NCI-H1048 (cell line): ENCODE data around the gene OSBPL6.
A peak's percentile ranks its signal among the peaks of the same experiment; 100 is the strongest.
"Not testable (repeated sequence)": the region's sequence is repeated elsewhere in the genome, so short reads cannot be mapped to it uniquely, and the experiment has no call there.

Experiments used
- DNase-seq: peaks from one replicate; lab custom pipeline; 2025; lab: John Stamatoyannopoulos, UW

OSBPL6 gene

DNA sequence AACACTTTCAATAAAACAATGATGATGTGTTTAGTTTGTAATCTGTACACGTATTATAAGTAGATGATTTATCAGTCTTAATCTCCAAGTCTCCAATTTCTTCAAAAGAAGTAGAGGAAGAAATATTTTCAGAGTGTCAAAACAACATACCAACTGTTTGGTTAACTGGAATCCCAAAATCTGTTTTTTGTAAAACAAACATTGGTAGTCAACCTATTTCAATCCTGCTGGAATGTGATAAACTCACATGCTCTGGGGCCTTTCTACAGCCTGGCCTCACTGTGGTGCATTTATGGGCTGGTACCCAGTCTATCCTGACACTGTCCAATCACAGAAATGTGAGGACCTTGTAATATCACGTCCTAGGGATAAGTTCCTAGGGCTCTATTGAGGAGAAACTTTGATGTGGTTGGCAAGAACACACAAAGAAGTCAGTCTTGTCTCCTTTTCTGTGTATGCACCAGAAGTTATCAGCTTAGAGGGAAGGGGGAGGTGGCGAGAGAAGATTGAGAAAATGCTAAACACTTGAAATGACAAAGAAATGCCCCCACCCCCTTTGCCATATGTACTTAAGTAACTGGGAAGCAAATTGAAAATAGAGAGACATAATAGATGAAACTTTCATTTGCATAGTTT is 209.5 kb downstream of the OSBPL6 start:
- no peak for DNase-seq

DNA sequence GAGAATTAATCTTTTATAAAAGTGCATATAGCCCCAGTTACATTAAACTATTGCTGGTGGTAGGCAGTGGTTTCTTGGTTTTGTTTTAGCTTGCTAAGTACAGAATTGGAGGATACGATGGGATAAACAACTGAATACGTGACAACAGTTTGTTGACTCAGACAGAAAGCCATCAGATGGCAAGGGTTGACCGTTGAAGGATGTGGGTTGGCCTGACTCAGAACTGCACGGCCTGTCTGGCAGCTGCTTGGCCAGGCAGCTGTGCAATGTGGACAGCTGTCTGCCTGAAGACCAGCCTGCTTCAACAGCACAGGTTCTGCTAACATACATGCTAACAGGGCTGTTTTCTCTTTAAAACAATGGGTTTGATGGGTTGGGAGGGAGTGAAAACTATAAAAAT is 210.1 kb downstream of the OSBPL6 start:
- no peak for DNase-seq

DNA sequence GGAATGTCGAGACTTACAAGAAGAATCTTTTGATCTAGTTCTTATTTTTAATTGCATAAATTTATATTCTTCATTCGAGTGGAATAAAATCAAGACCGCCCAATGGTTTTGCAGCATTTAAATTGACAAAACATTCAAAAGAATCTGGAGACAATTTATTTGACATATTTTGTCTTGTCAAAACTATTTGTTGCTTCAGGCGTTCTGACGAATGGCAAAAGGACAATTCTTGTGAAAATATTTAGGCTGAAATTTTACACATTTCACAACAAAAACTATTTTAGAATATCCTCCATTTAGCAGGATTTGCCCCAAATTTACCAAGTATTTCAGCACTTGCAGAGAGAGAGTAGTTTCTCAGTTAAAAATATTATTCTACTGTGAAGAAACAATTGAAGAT is 214.9 kb downstream of the OSBPL6 start:
- DNase-seq: no peak

DNA sequence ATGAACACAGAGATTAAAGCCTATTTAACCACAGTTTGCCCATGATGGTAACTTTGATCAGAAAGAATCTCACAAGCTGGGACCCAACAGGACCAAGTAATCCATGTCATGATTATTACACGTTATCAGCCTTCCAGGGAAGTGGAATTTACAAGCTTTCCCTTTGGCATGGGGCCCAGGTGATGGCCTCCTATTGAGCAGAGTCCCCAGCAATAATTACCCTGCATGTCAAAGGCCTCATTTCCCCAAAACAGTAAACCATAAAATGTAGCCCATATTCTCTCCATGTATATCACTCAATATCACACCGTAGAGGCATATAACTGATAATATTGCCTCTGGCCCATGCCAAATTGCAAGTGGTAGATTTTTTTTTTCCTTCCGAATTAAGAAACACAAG is 217.7 kb downstream of the OSBPL6 start:
- no peak for DNase-seq

DNA sequence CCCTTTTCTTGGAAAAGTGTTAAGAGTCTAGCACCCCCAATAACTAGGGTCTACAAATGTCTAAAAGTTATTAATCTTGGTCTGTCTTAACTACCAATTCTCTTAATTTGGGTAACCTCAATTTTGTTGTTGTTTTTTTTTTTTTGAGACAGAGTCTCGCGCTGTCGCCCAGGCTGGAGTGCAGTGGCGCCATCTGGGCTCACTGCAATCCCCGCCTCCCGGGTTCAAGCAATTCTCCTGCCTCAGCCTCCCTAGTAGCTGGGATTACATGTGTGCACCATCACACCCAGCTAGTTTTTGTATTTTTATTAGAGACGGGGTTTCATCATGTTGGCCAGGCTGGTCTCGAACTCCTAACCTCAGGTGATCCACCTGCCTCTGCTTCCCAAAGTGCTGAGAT is 218.1 kb downstream of the OSBPL6 start:
- not testable (repeated sequence) for DNase-seq

DNA sequence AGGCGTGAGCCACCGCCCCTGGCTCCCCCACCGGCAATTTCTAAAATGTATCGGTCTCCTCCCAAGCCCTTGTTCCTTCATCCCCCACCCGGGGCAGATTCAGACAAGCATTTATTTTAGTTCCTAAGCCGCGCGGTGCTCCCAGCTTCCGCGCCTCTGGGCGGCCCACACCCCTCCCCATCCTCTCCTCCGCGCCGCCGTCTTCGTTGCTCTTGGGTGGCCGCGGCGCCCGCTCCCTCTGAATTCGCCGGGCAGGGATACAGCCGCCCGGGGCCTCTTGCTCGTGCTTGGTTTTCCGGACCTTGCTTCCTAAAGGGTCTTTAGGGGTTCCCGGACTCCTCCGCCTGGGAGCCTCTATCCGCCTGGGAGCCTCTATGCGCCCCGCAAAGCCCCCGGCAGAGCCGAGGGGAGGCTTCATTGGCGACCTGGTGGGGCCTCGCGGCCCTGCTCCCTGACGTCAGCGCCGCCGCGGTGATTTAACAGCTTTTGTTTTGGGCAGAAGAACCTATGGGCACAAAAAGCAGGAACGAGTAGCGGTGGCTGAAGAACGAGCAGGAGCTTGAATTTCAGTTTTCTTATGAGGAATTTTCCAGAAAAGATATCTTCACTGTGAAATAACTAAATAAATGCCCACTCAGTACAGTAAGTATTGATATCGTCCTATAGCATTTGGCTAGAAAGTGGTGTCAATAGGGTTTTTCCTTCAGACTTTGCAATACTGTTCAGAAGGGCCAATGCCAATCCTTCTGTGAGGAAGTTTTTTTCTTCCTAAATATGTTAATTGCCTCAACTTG is 219.4 kb downstream of the OSBPL6 start:
- peak; percentile 47 for DNase-seq

DNA sequence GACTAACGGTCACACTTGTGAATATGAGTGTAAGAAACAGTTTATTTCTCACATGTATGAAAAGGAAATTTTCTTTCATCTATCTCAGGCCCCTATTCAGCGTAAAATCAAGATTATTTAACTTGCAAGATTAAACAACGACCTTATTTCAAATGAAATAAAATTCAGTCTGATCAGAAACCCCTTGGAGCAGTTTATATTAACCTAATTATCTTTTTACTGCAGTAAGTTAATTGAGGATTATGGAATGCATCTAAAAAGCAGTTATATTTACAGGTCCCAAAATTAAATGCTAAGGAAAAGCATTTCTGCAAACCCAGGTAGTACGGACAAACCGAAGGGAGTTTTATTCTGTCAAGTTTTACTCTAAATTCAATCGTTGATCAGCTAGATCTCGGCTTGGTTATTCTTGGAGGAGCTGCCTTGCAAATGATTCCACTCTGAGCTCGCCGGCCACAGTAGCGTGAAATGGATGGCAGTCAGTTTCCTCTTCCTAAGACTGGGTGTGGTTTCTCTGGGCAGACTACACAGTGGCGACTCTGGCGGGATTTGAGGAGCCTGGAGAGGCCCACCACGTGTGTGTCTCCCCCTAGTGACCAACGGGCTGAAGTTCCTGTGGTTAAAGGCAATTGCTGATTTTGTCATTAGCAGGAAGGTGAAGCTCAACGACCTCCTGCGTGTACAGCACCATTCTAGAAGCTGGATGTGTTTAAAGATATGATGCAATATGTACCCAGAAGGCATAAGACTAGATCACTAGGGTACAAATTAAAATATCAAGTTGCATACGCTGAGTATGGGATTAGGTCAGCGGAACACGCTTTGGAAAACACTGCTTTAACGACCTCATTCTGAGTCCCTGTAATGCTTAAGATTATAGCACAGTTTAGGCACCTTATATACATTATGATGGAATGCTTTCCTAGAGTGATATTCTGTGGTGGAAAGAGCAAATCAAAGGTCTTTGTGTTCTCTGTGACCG is 220.2 kb downstream of the OSBPL6 start:
- peak; percentile 86 for DNase-seq

DNA sequence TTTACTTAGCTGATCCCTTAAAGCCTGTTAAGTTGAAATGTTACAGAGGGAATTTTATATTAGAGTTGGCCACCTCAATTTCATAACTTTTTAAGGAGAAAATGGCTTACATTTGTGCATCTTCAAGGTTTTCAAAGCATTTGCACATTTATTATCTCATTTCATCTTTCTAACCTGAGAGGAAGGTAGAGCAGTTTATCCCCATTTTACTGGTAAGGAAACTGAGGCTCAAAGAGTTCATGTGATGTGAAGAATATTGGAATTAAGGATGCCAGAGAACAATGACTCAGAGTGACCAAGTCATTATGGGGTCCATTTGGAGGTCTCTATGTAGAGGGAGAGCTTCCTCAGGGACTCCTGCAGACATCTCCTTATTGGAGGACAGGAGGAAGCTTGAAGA is 221.7 kb downstream of the OSBPL6 start:
- DNase-seq: no peak

DNA sequence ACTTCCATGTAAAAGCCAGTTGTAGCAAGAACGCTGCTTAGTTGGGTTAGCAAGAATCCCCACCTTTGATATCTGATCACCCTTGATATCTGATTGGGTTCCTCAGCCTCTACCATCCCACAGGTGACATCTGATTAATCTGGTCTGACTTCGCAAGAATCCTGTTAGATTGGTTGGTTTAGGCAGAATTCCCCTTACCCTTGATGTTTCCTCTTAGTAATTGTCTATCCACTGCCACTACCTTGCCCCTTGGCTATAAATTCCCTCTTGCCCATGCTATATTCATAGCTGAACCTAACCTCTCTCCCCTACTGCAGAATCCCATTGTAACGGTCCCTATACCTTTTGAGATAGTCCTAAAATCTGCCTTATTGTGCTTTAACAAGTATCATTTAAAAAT is 223.6 kb downstream of the OSBPL6 start:
- DNase-seq: no peak

DNA sequence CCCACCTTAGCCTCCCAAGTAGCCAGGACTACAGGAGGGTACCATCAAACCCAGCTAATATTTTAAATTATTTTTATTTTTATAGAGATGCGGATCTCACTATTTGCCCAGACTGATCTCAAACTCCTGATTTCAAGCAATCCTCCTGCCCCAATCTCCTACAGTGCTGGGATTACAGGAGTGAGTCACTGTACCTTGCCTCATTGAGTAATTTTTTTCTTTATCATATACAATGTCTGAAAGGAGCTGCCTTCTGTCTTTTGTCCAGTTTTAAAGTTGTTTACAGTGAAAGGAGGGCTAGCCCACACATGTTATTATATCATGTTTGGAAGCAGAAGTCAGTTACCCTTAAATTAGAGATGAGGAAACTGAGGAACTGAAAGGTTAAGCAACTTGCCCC is 224.1 kb downstream of the OSBPL6 start:
- DNase-seq: no peak

DNA sequence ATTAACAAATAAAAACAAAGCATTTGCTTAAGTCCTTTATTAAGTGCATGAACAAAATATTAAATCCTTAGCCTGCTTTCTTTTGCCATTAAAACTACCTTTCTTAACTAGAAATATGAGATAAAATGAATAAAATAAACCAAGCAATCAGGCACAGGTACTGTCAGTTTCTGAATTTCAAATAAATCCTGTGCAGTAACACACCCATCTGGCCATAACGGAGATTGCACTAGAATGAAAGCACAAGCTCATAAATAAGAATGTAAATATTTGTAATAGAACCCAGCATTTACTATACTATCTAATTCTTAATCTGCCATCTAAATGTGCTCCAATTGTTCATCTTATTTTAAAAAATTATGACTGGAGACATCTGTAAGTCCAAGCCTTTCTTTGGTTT is 224.8 kb downstream of the OSBPL6 start:
- no peak for DNase-seq

DNA sequence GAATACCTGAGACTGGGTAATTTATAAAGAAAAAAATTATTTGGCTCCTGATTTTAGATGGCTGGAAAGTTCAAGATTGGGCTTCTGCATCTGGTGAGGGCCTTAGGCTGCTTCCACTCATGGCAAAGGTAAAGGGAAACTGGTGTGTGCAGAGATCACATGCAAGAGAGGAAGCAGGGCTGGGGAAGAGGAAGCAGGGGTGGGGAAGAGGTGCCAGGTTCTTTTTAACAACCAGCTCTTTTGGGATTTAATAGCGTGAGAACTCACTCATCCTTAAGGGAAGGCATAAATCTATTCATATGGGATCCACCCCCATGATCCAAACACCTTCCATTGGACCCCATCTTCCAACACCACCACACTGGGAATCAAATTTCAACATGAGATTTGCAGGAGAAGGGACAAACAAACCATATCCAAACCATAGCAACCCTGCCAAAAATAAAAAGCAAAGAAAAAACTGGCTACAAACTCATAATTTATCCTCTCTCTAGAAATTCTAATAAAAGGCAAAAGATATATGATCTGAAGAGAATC is 226.2 kb downstream of the OSBPL6 start:
- DNase-seq: no peak

DNA sequence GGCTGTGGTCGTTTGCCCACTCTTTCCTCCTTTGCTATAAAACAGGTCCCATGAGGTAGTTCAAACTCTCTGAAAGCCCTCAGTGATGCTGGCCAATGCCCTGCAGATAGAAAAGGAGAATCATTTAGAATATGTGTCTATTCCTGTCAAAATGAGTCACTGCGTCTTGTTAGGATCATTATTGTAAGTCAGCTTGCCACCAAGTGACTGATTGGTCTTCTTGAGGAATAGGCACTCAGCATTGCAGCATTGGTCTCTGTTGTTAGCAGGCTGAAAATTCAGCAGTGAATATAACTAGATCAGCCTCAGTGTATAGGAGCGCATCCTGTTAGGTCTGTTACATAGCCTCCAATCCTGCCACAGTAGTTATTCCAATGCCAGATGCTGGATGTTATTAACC is 227.8 kb downstream of the OSBPL6 start:
- no peak for DNase-seq

DNA sequence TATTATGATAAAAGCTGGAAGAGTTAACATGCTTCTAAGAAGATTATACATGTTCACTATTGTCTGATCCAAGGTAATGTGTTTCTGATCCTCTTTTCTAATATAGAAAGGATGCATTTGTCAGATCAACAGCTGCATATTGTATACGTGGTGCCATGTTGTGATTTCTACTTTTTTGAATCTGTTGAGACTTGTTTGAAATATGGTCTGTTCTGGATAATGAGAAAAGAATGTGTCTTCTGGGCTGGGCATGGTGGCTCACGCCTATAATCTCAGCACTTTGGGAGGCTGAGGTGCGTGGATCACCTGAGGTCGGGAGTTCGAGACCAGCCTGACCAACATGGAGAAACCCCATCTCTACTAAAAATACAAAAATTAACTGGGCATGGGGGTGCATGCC is 229.4 kb downstream of the OSBPL6 start:
- DNase-seq: not testable (repeated sequence)

DNA sequence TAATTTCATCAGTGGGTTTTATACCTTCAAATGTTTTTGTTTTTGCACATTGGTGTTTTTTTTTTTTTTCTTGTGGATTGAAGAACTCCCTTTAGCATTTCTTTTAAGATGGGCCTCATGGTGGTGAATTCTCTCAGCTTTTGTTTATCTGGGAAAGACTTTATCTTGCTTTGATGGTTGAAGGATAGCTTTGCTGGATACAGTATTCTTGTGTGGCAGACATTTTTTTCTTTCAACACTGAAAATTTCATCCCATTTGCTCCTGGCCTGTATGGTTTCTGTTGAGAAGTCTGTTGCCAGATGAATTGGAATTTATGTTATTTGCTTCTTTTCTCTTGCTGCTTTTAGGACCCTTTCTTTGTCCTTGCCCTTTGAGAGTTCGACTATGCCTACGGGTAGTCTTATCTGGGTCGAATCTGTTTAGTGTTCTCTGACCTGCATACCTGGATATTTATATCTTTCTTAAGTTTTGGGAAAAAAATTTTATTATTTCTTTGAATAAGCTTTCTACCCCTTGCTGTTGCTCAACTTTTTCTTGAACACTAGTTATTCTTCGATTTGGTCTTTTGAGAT is 231.0 kb downstream of the OSBPL6 start:
- DNase-seq: no peak

DNA sequence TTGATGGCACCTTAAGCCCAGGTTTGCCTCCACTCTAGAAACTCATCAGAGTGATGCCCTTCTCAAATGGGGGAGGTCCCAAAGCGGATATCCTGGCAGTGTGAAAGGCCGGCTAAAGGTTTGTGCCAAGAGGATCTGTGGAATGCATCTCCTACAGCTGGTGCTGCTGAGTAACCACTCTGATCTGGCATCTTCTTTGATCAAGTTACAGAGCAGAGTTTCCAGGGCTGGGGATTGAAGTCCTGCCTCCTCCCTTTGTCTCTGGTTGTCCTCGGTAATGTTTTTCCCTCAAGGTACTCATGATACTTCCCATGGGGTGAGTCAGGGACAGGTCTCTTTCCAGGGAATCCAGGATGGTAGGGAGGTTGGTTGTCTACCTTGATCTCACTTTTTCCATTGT is 232.1 kb downstream of the OSBPL6 start:
- DNase-seq: no peak

DNA sequence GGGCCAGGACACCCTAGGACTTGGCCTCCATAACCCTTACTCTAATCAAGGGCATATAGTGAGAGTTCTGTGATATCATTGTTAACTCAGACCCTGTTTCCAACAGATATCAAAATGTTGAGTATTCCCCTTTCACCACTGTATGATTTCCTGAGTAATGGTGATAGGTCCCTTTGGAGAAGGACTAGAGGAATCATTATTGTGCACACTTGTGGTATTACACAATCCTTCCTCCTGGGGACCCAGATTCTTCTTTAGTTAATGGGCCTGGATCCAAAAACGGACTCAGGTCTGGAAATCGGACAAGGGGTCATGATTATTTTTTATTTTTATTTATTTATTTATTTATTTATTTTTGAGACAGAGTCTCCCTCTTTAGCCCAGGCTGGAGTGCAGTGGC is 233.1 kb downstream of the OSBPL6 start:
- no peak for DNase-seq

DNA sequence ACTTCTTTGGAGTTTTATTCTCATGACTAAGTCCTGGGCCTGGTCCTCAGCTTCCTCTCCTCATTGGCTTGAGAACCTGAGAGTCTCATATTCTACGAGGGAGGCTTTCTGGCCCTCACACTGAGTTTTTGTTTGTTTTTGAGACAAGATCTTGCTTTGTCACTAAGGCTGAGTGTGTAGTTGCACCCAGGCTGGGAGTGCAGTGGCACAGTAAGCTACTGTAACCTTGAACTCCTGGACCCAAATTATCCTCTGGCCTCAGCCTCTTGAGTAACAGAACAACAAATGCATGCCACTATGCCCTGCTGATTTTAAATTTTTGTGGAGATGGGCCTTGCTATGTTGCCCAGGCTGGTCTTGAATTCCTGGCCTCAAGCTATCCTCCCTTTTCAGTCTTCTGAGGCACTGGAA is 234.1 kb downstream of the OSBPL6 start:
- DNase-seq: no peak

DNA sequence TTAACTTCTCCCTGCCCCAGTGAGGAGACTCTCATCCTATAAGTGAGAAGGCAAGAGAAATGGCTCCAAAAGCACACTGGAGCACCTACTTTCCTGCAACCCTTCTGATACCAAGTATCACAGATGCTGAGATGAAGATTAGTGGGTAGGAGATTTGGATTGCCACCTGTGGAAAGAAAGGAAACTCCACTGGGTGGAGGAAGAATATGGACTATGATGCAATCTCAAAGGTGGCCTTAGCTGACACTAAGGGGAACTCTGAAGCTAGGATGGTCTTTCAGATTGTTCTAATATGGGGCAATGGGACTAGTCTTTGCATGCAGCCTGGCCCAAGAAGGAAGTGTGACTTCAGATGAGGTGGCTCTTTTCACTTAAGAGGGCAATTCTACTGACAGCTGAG is 235.0 kb downstream of the OSBPL6 start:
- DNase-seq: no peak

DNA sequence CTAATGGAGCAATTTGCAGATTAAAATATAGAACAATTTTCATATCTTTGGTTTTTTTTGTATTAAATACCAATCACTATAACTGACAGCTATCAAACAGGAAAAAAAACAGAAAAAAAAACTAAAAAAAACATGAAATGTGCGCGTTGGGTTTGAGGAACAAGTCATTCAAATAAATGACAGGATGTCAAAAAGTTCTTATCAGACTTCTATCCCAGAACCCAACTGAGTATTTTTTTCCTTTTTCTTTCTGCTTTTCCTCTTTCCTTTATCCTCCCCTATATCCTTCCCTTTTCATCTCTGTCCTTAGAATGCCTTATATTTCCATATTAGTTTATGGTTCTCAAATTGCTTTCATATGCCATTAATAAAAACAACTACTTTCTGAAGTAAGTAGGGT is 242.3 kb downstream of the OSBPL6 start:
- DNase-seq: no peak

DNA sequence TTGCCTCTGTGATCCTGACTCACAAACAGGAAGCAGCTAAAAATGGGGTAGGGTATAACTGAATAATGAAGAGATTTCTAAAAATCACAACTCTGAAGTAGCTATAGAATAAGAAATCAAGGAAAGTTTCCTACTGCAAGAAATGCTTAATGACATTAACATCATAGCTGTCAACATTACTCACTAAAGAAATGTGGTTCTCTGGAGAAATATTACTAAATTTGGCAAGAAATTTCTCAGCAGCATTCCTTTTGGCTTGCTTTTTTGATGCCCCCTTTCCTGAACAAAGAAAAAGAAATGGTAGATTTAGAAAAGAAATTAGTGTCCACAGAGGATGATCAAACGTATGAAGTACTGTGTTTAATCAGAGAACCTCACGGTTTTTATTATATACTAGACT is 247.1 kb downstream of the OSBPL6 start:
- DNase-seq: no peak
